NCI-H128 (cell line): ENCODE data around the gene CAP1.

ENCODE experiments used
- DNase-seq: peaks from one replicate; lab custom pipeline; 2025; ENCODE audit not compliant: unreplicated experiment; lab: John Stamatoyannopoulos, UW

The CAP1 gene

GRCh38 chr1:40058097-40058452, 17.5 kb downstream of the CAP1 start:
- DNase-seq: no peak

DNA sequence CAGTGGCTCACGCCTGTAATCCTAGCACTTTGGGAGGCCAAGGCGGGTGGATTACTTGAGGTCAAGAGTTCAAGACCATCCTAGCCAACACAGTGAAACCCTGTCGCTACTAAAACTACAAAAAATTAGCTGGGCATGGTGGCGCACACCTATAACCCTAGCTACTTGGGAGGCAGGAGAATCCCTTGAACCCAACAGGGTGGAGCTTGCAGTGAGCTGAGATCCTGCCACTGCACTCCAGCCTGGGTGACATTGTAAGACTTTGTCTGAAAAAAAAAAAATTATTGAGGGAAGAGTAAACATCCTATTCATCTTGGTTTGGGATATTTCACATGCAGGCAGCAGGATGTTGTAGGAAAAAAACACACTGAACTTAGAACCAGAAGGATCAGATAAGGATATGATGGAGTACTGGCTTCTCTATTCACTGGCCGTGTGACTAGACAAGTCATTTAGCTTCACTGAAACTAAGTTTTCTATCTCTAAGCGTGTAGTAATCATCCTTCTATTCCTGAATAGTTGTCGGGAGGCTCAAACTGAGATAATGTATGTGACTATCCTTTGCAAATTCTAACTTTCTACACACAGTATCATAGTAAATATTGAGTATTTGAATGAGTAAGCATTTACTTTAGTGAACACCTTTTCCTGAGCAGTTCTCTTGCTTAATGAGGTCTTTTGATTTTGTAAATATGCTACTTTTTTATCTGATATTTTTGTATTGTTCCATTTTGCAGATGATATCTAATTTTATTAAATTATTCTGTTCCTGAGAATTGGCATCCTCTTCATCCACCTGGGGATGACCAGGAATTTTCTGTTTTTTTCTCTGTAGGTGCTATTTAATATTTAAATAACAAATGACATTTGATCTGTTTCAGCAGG, 18.2 kb downstream of the CAP1 start:
- DNase-seq: no peak

DNA sequence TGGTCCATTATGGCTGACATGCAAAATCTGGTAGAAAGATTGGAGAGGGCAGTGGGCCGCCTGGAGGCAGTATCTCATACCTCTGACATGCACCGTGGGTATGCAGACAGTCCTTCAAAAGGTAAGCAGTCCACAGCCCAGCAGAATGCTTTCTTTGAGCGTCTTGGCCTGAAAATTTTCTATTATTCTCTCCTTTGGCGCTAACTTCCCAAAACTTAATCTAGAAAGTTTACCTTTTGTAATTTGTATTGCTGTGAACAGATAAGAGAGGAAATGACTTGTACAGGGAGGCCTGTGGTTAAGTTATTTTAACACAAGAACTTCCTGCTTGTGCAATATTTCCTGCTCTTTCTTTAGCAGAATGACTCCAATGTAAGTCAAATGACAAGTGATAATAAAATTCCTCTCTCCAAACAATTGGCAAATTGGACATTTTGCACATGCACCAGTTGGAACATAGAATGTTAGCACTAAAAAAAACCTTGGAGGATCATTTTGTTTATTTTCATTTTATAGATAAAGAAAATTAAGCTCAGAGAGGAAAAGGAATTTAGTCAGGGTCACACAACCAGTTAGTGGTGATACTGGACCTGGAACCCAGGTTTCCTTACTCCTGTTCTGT, 18.9 kb downstream of the CAP1 start:
- DNase-seq: no peak

GRCh38 chr1:40059960-40060750, 19.6 kb downstream of the CAP1 start:
- DNase-seq: no peak

DNA sequence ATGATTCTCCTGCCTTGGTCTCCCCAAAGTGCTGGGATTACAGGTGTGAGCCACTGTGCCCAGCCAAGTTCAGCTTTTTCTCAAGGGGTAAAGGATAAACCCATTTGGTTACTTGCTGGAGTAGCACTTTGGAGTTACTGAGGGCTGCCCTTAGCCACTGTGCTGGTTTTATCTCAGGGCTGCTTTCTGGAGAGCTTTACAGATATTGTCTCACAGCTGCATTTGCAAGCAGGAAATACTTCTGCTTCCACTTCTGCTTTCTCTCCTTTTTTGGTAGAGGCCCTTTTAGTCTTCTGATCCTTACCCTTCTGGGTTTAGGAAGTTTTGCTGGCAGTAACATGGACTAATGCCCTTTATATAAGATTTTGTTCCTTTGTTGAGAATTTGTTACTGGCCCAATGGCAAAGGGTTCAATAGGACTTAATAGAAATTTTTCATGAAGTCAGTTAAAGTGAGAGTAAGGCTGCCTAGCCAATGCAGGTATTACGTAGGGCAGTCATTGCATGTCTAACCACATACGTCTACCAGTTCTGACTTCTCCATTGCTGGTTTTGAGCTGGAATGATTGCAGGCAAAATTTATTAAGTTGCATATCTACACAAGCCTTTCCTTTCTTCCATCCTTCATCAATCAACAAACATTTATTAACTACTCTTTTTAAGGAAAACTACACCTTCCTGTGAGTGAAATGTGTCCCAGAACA, 24.4 kb downstream of the CAP1 start:
- DNase-seq: no peak

- DNase-seq: no peak
These were observed 26.5 kb downstream of the CAP1 start for GRCh38 chr1:40067023-40067422.

DNA sequence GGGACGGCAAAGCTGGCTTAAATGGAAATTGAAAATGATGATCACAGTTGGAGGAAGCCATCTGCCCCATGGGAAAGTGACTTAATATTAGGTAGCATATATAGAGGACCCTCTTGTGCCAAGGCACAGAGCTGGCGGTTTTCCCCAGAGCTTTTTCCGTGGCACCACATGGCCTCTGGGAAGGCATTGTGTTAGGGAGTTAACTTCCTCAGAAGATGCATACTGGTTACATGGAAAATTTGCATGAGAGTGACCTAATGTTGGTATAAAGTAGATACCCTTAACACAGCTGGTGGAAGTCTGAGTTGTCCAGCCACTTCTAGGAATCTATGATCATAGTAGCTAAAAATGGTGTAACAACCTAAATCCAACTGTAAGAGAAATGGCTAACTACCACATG, 27.3 kb downstream of the CAP1 start:
- DNase-seq: no peak

DNA sequence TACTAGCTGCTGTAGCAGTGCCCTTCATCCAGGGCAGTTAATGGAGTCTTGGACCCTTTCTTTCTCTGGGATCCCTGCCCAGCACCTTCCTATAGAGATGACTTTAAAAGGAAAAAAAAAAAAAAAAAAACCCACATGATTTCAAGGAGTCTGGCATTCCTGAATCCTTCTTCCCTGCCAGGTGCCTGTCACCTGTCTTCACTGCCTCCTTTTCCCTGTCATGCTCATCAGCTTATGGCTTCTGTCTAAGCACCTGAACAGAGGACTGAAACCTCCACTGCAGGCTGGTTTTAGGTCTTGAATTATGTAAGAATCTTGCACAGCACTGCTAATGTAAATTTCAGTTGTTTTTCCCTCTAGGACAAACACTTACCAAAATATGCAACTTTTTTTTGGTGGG, 31.6 kb downstream of the CAP1 start:
- no peak for DNase-seq

GRCh38 chr1:40073062-40073461, 32.5 kb downstream of the CAP1 start:
- DNase-seq: no peak

DNA sequence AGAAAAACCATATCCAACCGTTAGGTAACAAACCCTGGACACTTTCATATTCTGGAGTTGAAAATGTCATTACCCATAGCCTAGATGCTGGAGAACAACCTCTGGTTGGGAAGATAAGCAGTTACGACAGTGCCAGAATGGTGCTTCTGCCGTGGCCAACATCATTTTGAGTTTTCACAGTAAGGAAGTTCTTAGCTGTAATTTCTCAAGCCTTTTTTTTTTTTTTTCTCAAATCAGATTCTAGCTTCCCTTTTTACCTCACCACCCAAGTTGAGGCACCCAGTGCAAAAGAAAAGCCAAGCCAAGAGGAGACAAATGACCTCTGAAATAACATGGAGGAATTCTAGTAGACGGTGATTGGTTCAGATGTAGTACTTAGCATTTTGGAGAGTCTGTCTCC, 34.7 kb downstream of the CAP1 start:
- DNase-seq: no peak

GRCh38 chr1:40076895-40077312, 36.4 kb downstream of the CAP1 start:
- no peak for DNase-seq

DNA sequence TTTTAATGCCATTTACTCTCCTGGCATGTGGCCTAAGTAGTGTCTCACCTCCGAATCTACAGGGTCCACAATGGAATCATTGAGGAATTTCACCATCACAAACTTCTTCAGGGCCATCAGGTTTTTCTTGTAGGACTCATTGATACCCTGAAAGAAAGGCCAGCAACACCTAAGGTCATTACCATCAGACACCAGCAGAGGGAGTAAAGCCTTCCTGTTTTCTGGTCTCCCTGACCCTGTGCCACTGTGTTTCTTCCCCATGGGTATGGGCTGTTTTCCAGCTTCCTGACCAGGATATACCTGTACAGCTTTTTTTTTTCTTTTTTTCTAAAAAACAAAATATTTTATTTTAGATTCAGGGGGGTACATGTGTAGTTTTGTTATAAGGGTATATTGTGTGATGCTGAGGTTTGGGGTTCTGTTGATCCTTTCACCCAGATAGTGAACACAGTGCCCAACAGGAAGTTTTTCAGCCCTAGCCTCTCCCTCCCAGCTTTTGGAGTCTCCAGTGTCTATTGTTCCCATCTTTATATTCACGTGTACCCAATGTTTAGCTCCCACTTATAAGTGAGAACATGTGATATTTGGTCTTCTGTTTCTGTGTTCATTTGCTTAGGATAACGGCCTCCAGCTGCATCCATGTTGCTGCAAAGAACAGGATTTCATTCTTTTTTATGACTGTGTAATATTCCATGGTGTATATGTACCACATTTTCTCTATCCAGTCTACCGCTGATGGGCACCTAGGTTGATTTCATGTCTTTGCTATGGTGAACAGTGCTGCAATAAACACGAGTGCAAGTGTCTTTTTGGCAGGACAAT, 38.2 kb downstream of the CAP1 start:
- DNase-seq: peak; percentile 15

- DNase-seq: no peak
These were observed 39.4 kb downstream of the CAP1 start for GRCh38 chr1:40079774-40080400.

DNA sequence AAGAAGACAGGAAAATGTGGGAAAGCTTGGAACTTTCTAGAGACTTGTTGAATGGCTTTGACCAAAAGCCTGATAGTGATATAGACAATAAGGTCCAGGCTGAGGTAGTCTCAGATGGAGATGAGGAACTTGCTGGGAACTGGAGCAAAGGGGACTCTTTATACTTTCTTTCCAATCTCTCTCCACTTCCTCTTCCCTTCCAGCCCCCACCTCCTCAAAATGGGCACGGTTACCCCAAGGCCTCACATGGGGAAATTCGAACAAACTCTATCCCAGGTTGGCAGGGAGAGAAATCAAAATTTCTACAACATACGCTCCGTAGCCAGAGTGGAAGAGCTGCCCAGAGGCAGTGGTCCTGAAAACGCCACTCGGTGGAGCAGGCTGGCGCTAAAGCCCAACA, 41.3 kb downstream of the CAP1 start:
- no peak for DNase-seq

GRCh38 chr1:40084750-40085149, 44.2 kb downstream of the CAP1 start:
- peak; percentile 11 for DNase-seq

- DNase-seq: no peak
These were observed 50.3 kb downstream of the CAP1 start for GRCh38 chr1:40090652-40091355.

DNA sequence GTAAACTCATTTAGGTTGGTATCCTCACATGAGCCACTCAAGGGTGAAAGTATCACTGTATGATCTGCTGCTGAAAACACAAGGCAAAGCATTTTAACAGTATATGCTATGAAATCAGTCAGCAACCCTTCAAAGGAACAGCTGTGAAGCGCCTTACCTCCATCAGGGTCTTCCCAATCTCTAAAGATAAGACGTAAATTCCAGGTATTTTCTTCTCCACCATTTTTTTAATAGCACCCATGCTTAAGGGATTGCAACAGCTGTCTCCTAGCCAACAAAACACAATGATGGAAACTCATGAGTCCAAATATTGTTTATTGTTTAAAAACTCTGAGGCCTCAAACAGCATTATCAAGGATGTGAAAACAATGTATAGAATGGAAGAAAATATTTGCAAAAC, 51.7 kb downstream of the CAP1 start:
- no peak for DNase-seq

DNA sequence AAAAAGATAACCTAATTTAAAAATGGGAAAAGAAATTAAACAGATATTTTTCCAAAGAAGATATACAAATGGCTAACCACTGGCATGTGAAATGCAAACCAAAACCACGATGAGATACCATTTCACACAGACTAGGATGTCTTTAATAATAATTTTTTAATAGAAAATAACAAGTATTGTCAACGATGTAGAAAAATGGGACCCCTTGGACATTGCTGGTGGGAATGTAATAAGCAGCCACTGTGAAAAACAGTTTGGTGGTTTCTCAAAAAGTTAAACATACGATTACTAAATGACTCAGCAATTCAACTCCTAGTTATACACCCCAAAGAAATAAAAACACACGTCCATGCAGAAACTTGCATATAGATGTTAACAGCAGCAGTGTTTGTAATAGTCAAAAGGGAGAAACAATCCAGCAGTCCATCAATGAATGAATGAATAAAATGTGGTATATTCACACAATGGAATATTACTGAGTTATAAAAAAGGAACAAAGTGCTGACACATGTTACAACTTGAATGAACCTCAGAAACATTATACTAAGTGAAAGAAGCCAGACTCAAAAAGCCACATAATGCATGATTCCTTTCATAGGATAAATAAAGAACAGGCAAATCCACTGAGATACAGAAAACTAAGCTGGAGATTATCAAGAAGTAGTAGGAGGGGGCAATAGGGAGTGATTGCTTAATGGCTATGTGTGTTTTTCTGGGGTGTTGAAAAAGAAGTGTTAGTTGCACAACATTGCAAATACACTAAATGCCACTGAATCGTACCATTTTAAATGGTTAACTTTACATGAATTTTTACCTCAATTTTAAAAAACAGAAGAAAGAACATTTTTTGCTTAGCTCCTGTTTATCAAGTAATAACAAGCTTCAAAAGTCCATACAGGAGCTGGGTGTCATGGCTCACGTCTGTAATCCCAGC, 52.4 kb downstream of the CAP1 start:
- no peak for DNase-seq
